ENCODE data around the gene ACOT2. TPM values are rescaled to one million over a fixed set of nuclear protein-coding genes. Genes with fewer than 3 reads are reported as not detected.
"Not testable (repeated sequence)": the region's sequence is repeated elsewhere in the genome, so short reads cannot be mapped to it uniquely, and the experiment has no call there.

The ACOT2 gene
- total RNA-seq (2014; rRNA removed; shearing (Covaris generic)) = 67.5 and 77.2 TPM in 2 replicates
- polyA plus RNA-seq (2016; fragmentation: Nextera tagmentation; extraction: Ambion mirVana) = 56.0 and 56.9 TPM in 2 replicates

DNA sequence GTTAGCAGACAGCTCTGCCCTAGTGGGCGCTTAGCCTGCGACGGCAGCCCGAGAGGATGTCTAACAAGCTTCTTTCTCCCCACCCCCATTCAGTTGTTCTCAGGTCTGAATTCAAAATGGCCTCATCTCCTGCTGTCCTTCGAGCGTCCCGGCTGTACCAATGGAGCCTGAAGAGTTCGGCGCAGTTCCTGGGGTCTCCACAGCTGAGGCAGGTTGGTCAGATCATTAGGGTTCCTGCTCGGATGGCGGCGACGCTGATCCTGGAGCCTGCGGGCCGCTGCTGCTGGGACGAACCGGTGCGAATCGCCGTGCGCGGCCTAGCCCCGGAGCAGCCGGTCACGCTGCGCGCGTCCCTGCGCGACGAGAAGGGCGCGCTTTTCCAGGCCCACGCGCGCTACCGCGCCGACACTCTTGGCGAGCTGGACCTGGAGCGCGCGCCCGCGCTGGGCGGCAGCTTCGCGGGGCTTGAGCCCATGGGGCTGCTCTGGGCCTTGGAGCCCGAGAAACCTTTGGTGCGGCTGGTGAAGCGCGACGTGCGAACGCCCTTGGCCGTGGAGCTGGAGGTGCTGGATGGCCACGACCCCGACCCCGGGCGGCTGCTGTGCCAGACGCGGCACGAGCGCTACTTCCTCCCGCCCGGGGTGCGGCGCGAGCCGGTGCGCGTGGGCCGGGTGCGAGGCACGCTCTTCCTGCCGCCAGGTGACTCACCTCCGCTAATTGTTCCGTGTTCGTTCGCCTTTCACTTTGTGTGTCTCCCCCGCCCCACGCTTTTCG is at the start of gene ACOT2:
Gene ACOT2, plus strand, starts transcription at position 29 of the 774 bp plus-strand sequence. Its CDS starts 28 bp downstream, at position 57.
- H4K20me1 ChIP-seq (ENCODE audit: insufficient read depth); H3K9me3 ChIP-seq (ENCODE audit: low read depth); H3K9me2 ChIP-seq (ENCODE audit: insufficient read depth); in situ Hi-C loops (cut with MboI); H3K27me3 ChIP-seq (replicated peaks; ENCODE audit: insufficient read depth); H3K36me3 ChIP-seq (ENCODE audit: low read depth): not testable (repeated sequence)
- H3K4me1 ChIP-seq (ENCODE audit: insufficient read depth) = peaks cover 18% of the 10 kb centered on the region
- DNase-seq = peak; percentile 97
- H3K4me3 ChIP-seq = peak within 1 kb of the TSS; percentile 74
- peak within 1 kb of the TSS; percentile 89 for H3K9ac ChIP-seq
- H3K27ac ChIP-seq = peak within 1 kb of the TSS; percentile 88
- H3K79me2 ChIP-seq (ENCODE audit: insufficient read depth) = peaks cover 38% of the 10 kb centered on the region
- peak within 1 kb of the TSS; percentile 71 for H2AFZ ChIP-seq
- WGBS, 2 experiments (ENCODE audit: low coverage in 1 of 2, low lambda C conversion rate in 2 of 2, missing lambda C conversion rate in 2 of 2) = 0 to 1% methylated on average over 44 to 52 of the region's 83 CpGs
- H3K4me2 ChIP-seq (ENCODE audit: unreplicated experiment) = peak within 1 kb of the TSS; percentile 86
- H3F3A ChIP-seq (ENCODE audit: insufficient read depth) = peaks cover 11% of the 10 kb centered on the region

DNA sequence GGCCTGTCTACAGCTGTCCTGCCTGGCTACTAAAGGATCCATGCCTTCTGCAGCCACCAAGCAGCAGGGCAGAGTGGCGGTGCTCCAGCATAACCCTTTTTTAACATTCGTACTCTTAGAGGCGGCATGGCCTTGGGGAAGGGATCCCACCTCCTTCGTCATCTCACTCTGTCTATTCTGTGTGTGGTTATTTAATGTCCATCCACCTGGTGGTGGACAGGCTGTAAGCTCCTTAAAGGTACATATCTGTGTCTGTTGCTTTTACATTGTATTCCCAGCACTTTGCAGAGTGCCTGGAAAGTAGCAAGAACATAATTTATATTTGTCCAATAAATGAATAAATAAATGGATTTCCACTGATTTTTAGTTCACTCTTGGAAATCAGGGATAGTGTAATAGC is 47.8 kb upstream of the ACOT2 start:
- H3K4me3 ChIP-seq = no peak overlapping the region
- H3K4me2 ChIP-seq (ENCODE audit: unreplicated experiment) = no peak overlapping the region
- H4K20me1 ChIP-seq (ENCODE audit: insufficient read depth) = no peaks in the 10 kb centered on the region
- no peaks in the 10 kb centered on the region for H3K36me3 ChIP-seq (ENCODE audit: low read depth)
- no peak for TF ChIP-seq EZH2 (IDR thresholded peaks at IDR 0.05; ENCODE audit: insufficient read depth, poor library complexity, severe bottlenecking)
- TF ChIP-seq EZH2phosphoT487 (IDR thresholded peaks at IDR 0.05; ENCODE audit: insufficient read depth, low read depth) = no peak
- H3K9me3 ChIP-seq (ENCODE audit: low read depth) = no peaks in the 10 kb centered on the region
- no peak overlapping the region for H3K9ac ChIP-seq
- in situ Hi-C loops (cut with MboI) = no loop called here
- H3K27ac ChIP-seq = no peak overlapping the region
- no peaks in the 10 kb centered on the region for H3F3A ChIP-seq (ENCODE audit: insufficient read depth)
- H2AFZ ChIP-seq = no peak overlapping the region
- no peaks in the 10 kb centered on the region for H3K4me1 ChIP-seq (ENCODE audit: insufficient read depth)
- DNase-seq = no peak
- H3K27me3 ChIP-seq (replicated peaks; ENCODE audit: insufficient read depth) = no peaks in the 10 kb centered on the region
- H3K79me2 ChIP-seq (ENCODE audit: insufficient read depth) = no peaks in the 10 kb centered on the region
- H3K9me2 ChIP-seq (ENCODE audit: insufficient read depth) = no peaks in the 10 kb centered on the region
- WGBS, 2 experiments (ENCODE audit: low coverage in 1 of 2, low lambda C conversion rate in 2 of 2, missing lambda C conversion rate in 2 of 2) = 92 to 93% methylated on average over 4 of the region's 4 CpGs

DNA sequence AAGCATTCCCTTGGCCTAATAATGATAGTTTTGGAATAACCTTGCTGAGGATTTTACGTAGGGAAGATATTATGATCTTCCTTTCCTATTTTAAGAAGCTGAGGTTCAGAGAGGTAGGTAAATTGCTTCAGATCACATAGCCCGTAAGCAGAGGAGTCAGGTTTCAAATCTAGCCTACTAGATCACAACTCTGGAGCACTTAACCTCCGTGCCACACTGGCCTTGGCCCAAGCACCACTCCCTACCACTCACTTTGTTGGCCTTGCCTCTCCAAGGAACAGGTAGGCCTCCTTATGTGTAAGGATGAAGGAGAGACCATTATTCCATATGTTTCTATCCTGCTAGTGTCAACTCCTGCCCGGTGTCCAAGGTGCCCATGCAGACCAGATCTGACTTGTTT is 44.5 kb upstream of the ACOT2 start:
- Histone ChIP-seq H3K79me2 (ENCODE audit: insufficient read depth) (no peaks in the 10 kb centered on the region), H3K4me3 (no peak overlapping the region), H3K9ac (no peak overlapping the region), H3K4me2 (ENCODE audit: unreplicated experiment) (no peak overlapping the region), H3F3A (ENCODE audit: insufficient read depth) (no peaks in the 10 kb centered on the region), H3K9me2 (ENCODE audit: insufficient read depth) (no peaks in the 10 kb centered on the region), H3K9me3 (ENCODE audit: low read depth) (no peaks in the 10 kb centered on the region), H3K4me1 (ENCODE audit: insufficient read depth) (no peaks in the 10 kb centered on the region), H3K27me3 (replicated peaks; ENCODE audit: insufficient read depth) (no peaks in the 10 kb centered on the region), H3K36me3 (ENCODE audit: low read depth) (no peaks in the 10 kb centered on the region), H4K20me1 (ENCODE audit: insufficient read depth) (no peaks in the 10 kb centered on the region), H2AFZ (no peak overlapping the region), H3K27ac (no peak overlapping the region)
- TF ChIP-seq EZH2phosphoT487 (IDR thresholded peaks at IDR 0.05; ENCODE audit: insufficient read depth, low read depth) (no peak), EZH2 (IDR thresholded peaks at IDR 0.05; ENCODE audit: insufficient read depth, poor library complexity, severe bottlenecking) (no peak)
- WGBS, 2 experiments (ENCODE audit: low coverage in 1 of 2, low lambda C conversion rate in 2 of 2, missing lambda C conversion rate in 2 of 2) = 73 to 78% methylated on average over 4 of the region's 4 CpGs
- in situ Hi-C loops (cut with MboI) = no loop called here
- DNase-seq = no peak

- in situ Hi-C loops (cut with MboI) = no loop called here
- WGBS, 2 experiments (ENCODE audit: low coverage in 1 of 2, low lambda C conversion rate in 2 of 2, missing lambda C conversion rate in 2 of 2) = 85 to 89% methylated on average over 6 of the region's 6 CpGs
These were observed 42.7 kb upstream of the ACOT2 start for GRCh38 chr14:73526036-73526984.

GRCh38 chr14:73529356-73529755 is 39.7 kb upstream of the ACOT2 start:
- H4K20me1 ChIP-seq (ENCODE audit: insufficient read depth); H3K9ac ChIP-seq; H3K4me1 ChIP-seq (ENCODE audit: insufficient read depth); H2AFZ ChIP-seq; H3K9me3 ChIP-seq (ENCODE audit: low read depth); H3K36me3 ChIP-seq (ENCODE audit: low read depth); H3K9me2 ChIP-seq (ENCODE audit: insufficient read depth); H3K27ac ChIP-seq; H3K79me2 ChIP-seq (ENCODE audit: insufficient read depth); DNase-seq; in situ Hi-C loops (cut with MboI); H3K4me3 ChIP-seq; H3K27me3 ChIP-seq (replicated peaks; ENCODE audit: insufficient read depth); H3F3A ChIP-seq (ENCODE audit: insufficient read depth); H3K4me2 ChIP-seq (ENCODE audit: unreplicated experiment): not testable (repeated sequence)
- WGBS, 2 experiments (ENCODE audit: low coverage in 1 of 2, low lambda C conversion rate in 2 of 2, missing lambda C conversion rate in 2 of 2) = 67 to 84% methylated on average over 2 of the region's 2 CpGs

More at GRCh38 chr14:73526036-73526984, 42.7 kb upstream of the ACOT2 start:
- Histone ChIP-seq H4K20me1 (ENCODE audit: insufficient read depth) (no peaks in the 10 kb centered on the region), H3K27me3 (replicated peaks; ENCODE audit: insufficient read depth) (no peaks in the 10 kb centered on the region), H3K9me2 (ENCODE audit: insufficient read depth) (no peaks in the 10 kb centered on the region), H2AFZ (no peak overlapping the region), H3K9me3 (ENCODE audit: low read depth) (no peaks in the 10 kb centered on the region), H3K79me2 (ENCODE audit: insufficient read depth) (no peaks in the 10 kb centered on the region), H3K4me1 (ENCODE audit: insufficient read depth) (no peaks in the 10 kb centered on the region), H3K27ac (no peak overlapping the region), H3K4me3 (no peak overlapping the region), H3K36me3 (ENCODE audit: low read depth) (no peaks in the 10 kb centered on the region), H3K9ac (no peak overlapping the region), H3F3A (ENCODE audit: insufficient read depth) (no peaks in the 10 kb centered on the region), H3K4me2 (ENCODE audit: unreplicated experiment) (no peak overlapping the region)
- TF ChIP-seq EZH2 (IDR thresholded peaks at IDR 0.05; ENCODE audit: insufficient read depth, poor library complexity, severe bottlenecking) (no peak), EZH2phosphoT487 (IDR thresholded peaks at IDR 0.05; ENCODE audit: insufficient read depth, low read depth) (no peak)
- DNase-seq = peak; percentile 64

DNA sequence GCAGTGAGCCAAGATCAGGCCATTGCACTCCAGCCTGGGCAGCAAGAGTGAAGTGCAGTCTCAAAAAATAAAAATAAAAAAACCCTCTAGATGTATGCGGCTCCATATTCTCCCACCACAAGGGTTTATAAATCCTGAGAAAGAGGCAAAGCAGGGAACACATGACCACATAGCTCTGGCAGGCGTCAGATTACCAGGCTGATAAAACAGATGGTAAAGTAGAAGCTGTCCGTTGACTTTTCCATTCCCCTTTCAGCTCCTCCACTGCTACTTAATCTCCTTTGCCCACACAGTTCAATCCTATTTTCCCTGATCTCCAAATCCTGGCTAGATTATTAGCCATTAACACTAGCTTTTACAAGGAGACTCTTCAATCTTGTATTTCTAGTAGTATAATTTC is 37.0 kb upstream of the ACOT2 start:
- H3K9me2 ChIP-seq (ENCODE audit: insufficient read depth); H4K20me1 ChIP-seq (ENCODE audit: insufficient read depth); H2AFZ ChIP-seq; H3K27me3 ChIP-seq (replicated peaks; ENCODE audit: insufficient read depth); H3K9me3 ChIP-seq (ENCODE audit: low read depth); H3K36me3 ChIP-seq (ENCODE audit: low read depth); H3K4me2 ChIP-seq (ENCODE audit: unreplicated experiment); H3K79me2 ChIP-seq (ENCODE audit: insufficient read depth); H3K4me1 ChIP-seq (ENCODE audit: insufficient read depth); in situ Hi-C loops (cut with MboI); H3K27ac ChIP-seq; H3K9ac ChIP-seq; H3K4me3 ChIP-seq: not testable (repeated sequence)
- H3F3A ChIP-seq (ENCODE audit: insufficient read depth) = peaks cover 11% of the 10 kb centered on the region
- 44 to 60% methylated on average over 3 of the region's 3 CpGs for WGBS, 2 experiments (ENCODE audit: low coverage in 1 of 2, low lambda C conversion rate in 2 of 2, missing lambda C conversion rate in 2 of 2)
- DNase-seq = peak; percentile 3
